Common myeloid progenitor, CD34-positive (primary cell): ENCODE data around the gene FLNB.
A peak's percentile ranks its signal among the peaks of the same experiment; 100 is the strongest.

Experiments used
- CTCF ChIA-PET: fragments of 350-600 bp; sonication (Branson Sonifier 250); formaldehyde crosslinking; loops from one replicate; lab custom pipeline; 2021; ENCODE audit warnings: antibody characterized with exemption; lab: Charles Lee
- POLR2A ChIA-PET: fragments of 350-600 bp; sonication (Branson Sonifier 250); formaldehyde crosslinking; loops from one replicate; lab custom pipeline; 2021; ENCODE audit warnings: antibody characterized with exemption; lab: Charles Lee
- DNase-seq, 3 donors: peaks; one replicate each; pipeline versions ENCODE4 v3.0.0 to v3.0.0-alpha.2; 2013
- H3K27ac ChIP-seq, 2 experiments: 1 replicate in 1 of 2; 2 replicates in 1 of 2; pipeline ENCODE4 v1.7.0; 2013; ENCODE audit warnings: inconsistent platforms in 2 of 2, low read length in 2 of 2, mild to moderate bottlenecking in 2 of 2, low read depth in 1 of 2, moderate library complexity in 1 of 2; ENCODE audit not compliant: severe bottlenecking in 2 of 2, insufficient read depth in 1 of 2, poor library complexity in 1 of 2
- H3K27me3 ChIP-seq, 5 experiments: replicated peaks in 2 of 5; 1 replicate in 3 of 5; 2 replicates in 2 of 5; pipeline versions ENCODE4 v1.6.1 to v1.7.0; 2013; ENCODE audit warnings: low read length in 4 of 5, mild to moderate bottlenecking in 2 of 5, moderate library complexity in 2 of 5, inconsistent platforms in 1 of 5; ENCODE audit not compliant: insufficient read depth in 5 of 5, control insufficient read depth in 4 of 5
- H3K36me3 ChIP-seq, 4 experiments: 1 replicate in 2 of 4; 2 replicates in 2 of 4; pipeline versions ENCODE4 v1.6.1 to v1.7.0; 2013; ENCODE audit warnings: low read length in 3 of 4, control low read depth in 1 of 4, mild to moderate bottlenecking in 1 of 4; ENCODE audit not compliant: control insufficient read depth in 4 of 4, insufficient read depth in 4 of 4
- H3K4me1 ChIP-seq, 4 experiments: 1 replicate in 3 of 4; 2 replicates in 1 of 4; pipeline versions ENCODE4 v1.6.1 to v1.7.1; 2013; ENCODE audit warnings: low read length in 3 of 4, mild to moderate bottlenecking in 3 of 4, control low read depth in 1 of 4, inconsistent platforms in 1 of 4, moderate library complexity in 1 of 4; ENCODE audit not compliant: control insufficient read depth in 4 of 4, insufficient read depth in 4 of 4; ENCODE audit errors: control extremely low read depth in 1 of 4
- H3K4me3 ChIP-seq, 7 experiments: 1 replicate in 4 of 7; 2 replicates in 3 of 7; pipeline versions ENCODE4 v1.5.1 to v1.7.0; 2013; ENCODE audit warnings: mild to moderate bottlenecking in 7 of 7, low read length in 6 of 7, moderate library complexity in 6 of 7, inconsistent platforms in 2 of 7, low read depth in 2 of 7, control low read depth in 1 of 7; ENCODE audit not compliant: insufficient read depth in 4 of 7, control insufficient read depth in 1 of 7; ENCODE audit errors: extremely low read depth in 1 of 7
- H3K9me3 ChIP-seq, 5 experiments: 1 replicate in 4 of 5; 2 replicates in 1 of 5; pipeline versions ENCODE4 v1.6.1 to v1.7.1; 2013; ENCODE audit warnings: low read length in 4 of 5, mild to moderate bottlenecking in 2 of 5, inconsistent platforms in 1 of 5, low read depth in 1 of 5, moderate library complexity in 1 of 5; ENCODE audit not compliant: control insufficient read depth in 4 of 5, insufficient read depth in 2 of 5; ENCODE audit errors: control extremely low read depth in 1 of 5
- WGBS: methylation state at CpG from one replicate; pipeline ENCODE4 v1.1.5; 2013; ENCODE audit not compliant: insufficient coverage; 5-methylcytosine and 5-hydroxymethylcytosine counted together

Gene FLNB

DNA sequence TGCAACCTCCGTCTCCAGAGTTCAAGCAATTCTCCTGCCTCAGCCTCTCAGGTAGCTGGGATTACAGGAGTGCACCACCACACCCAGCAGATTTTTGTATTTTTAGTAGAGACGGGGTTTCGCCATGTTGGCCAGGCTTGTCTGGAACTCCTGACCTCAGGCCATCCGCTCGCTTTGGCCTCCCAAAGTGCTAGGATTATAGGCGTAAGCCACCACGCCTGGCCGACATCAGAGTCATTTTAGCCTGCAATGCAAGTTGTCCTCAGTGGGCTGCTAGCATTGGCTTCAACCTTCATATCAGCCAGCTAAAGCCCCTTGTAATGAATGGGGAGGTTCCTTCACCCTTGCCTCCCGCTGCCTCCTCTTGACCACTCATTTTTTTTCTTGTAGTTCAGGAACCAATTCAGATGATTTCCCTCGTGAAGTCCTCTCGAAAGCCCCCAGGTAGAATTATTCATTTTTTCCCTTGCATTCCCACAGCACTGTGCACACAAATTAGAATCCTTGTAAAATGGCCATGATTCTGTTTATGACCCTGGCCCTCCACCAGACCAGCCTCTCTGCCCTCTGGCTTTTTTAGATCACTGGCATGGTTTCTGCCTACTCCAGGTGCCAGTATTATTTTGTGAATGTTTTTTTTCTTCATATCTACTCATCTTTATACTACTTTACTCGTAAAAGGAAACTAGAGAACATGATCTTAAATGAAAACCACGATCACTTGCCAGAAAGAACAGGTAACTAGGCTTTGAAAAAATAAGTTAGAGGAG is 29.1 kb downstream of the FLNB start:
- ChIA-PET POLR2A (no interaction called here), CTCF (interaction anchor here (0.9 to 1.5 kb wide), 2 partner anchors 10 to 21 kb away, joined by 3 read pairs; no protein-coding TSS in a partner anchor)
- Histone ChIP-seq H3K4me3 (no peak overlapping the region), H3K27ac (no peak overlapping the region), H3K4me1 (peaks cover 5 to 44% (median 34%) of the 10 kb centered on the region in 4 experiments), H3K27me3 (no peaks in the 10 kb centered on the region), H3K36me3 (no peaks in the 10 kb centered on the region), H3K9me3 (no peaks in the 10 kb centered on the region)
- DNase-seq, result no peak
- WGBS, result 98% methylated on average over 10 of the region's 13 CpGs

DNA sequence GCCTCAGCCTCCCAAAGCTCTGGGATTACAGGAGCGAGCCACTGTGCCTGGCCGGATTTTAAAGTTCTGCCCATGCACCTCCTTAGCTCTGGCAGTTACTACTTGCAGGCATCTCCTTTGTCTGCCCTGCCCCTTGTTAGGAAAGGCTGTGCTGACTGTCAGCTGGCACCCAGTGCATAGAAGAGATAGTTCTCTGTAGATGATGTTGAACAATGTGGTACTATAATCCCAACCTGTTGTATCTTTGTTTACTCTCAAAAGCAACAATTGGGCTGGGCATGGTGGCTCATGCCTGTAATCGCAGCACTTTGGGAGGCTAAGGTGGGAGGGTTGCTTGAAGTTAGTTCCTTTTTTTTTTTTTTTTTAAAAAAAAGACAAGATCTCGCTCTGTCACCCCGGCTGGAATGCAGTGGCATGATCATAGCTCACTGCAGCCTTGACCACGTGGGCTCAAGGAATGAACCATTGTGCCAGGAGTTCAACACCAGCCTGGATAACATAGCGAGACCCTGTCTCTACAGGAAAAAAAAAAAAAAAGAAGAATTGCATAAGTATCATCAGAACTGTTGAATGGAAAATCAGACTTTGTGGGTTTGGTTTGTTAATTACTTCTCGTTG is 30.6 kb downstream of the FLNB start:
- CTCF ChIA-PET, result interaction anchor here (0.6 to 3.6 kb wide), 8 partner anchors 9 to 135 kb away, joined by 3 to 11 read pairs (median 4); no protein-coding TSS in a partner anchor
- Histone ChIP-seq H3K4me3 (no peak overlapping the region), H3K9me3 (no peaks in the 10 kb centered on the region), H3K4me1 (peaks cover 5 to 56% (median 43%) of the 10 kb centered on the region in 4 experiments), H3K36me3 (no peaks in the 10 kb centered on the region), H3K27me3 (no peaks in the 10 kb centered on the region), H3K27ac (no peak overlapping the region)
- POLR2A ChIA-PET, result interaction anchor here (0.6 kb wide), 2 partner anchors 61 to 978 kb away, joined by 3 to 6 read pairs; partner anchors contain the start of gene SPATA12
- WGBS, result 46% methylated on average over 5 of the region's 8 CpGs
- DNase-seq, result peak in 2 of 3 donors; percentile 64 to 73

DNA sequence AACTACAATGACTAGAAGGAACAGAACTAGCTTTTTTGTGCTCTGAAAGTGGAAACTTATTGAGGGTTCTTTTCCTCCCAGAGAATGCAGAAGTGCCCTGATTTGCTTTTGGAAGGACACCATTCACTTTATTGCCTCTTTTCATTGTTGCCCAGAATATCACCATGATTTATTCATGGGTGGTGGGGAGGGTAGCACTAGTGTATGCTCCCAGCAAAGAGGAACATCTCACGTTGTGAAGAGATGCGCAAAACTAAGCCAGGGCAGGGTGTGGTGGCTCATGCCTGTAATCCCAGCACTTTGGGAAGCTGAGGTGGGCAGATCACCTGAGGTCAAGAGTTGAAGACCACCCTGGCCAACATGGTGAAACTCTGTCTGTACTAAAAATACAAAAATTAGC is 31.4 kb downstream of the FLNB start:
- no peak overlapping the region for H3K4me3 ChIP-seq
- H3K36me3 ChIP-seq, result no peaks in the 10 kb centered on the region
- H3K27me3 ChIP-seq, result no peaks in the 10 kb centered on the region
- peak in 2 of 3 donors; percentile 43 to 47 for DNase-seq
- CTCF ChIA-PET, result interaction anchor here (1.1 to 3.6 kb wide), 6 partner anchors 10 to 90 kb away, joined by 3 to 11 read pairs (median 6); no protein-coding TSS in a partner anchor
- peaks cover 5 to 64% (median 47%) of the 10 kb centered on the region in 4 experiments for H3K4me1 ChIP-seq
- no peaks in the 10 kb centered on the region for H3K9me3 ChIP-seq
- POLR2A ChIA-PET, result no interaction called here
- H3K27ac ChIP-seq, result no peak overlapping the region
- 68% methylated on average over 2 of the region's 2 CpGs for WGBS

DNA sequence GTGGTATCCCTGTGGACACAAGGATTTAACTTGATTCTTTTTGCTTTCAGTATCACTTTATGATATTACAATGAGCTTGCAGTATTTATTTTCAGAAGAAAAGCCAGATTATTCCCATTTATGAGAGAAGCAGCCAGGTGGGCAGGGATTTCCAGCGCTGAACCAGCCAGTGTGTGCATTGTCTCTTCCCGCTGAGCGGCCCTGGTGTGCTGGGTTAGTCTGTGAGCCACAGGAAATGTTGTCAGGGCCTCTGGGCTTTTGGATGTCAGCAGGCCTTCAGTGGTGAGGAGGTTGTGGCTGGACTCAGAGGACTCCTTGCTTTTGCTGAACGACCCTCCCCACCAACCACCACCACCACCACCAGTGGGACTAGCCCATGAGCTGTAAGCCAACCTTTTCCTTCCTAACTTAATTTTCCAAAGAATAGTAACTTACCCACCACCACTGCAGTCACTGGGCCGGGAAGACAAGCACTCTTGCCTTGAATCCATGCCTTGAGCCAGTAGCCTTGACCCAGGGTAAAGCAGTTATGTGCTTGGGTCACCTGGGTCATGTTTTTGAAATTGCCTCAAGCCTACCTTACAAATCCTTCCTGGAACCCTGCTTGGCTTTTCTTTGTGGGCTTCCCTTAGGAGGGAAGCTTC is 33.1 kb downstream of the FLNB start:
- peaks cover 5 to 67% (median 50%) of the 10 kb centered on the region in 4 experiments for H3K4me1 ChIP-seq
- POLR2A ChIA-PET, result interaction anchor here (0.5 kb wide), 1 partner anchor 46 kb away, joined by 4 read pairs; no protein-coding TSS in a partner anchor
- 39% methylated on average over 2 of the region's 5 CpGs for WGBS
- H3K27me3 ChIP-seq, result no peaks in the 10 kb centered on the region
- peak overlapping the region in 1 of 7 experiments; percentile 37 for H3K4me3 ChIP-seq
- DNase-seq, result peak in 2 of 3 donors; percentile 57 to 70
- H3K9me3 ChIP-seq, result no peaks in the 10 kb centered on the region
- H3K36me3 ChIP-seq, result no peaks in the 10 kb centered on the region
- H3K27ac ChIP-seq, result peak overlapping the region; percentile 17 to 18
- CTCF ChIA-PET, result interaction anchor here (1.2 to 3.6 kb wide), 7 partner anchors 9 to 126 kb away, joined by 3 to 11 read pairs (median 7); no protein-coding TSS in a partner anchor

DNA sequence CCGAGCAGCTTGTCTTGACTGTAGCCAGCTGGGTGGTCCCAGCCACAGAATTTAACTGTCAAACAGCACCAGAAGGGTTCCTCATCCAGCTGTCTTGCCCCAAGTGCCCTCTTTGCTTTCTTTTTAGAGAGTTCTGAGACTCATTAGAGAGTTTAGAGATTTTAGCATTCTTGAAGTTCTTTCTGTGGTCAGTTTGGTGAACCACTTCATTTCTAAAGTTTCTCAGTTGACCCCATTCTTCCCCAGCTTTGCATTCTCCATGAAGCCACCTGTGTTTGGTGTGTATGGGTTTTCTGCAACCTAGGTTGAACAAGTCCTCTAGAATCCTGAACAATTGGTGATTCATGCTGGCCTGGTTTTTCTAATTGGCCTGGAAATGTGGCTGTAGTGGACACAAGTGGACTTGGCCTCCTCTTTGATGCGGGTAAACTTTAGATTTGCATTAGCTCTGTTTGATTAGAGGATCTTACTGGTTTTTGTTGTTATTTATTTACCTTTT is 33.7 kb downstream of the FLNB start:
- Histone ChIP-seq H3K9me3 (no peaks in the 10 kb centered on the region), H3K4me3 (peak overlapping the region in 1 of 7 experiments; percentile 28), H3K27ac (peak overlapping the region; percentile 17 to 18), H3K36me3 (no peaks in the 10 kb centered on the region), H3K27me3 (no peaks in the 10 kb centered on the region), H3K4me1 (peaks cover 5 to 67% (median 50%) of the 10 kb centered on the region in 4 experiments)
- WGBS, result 9% methylated on average over 1 of the region's 2 CpGs
- DNase-seq, result peak in 2 of 3 donors; percentile 86 to 90
- ChIA-PET CTCF (interaction anchor here (1.0 to 3.6 kb wide), 7 partner anchors 9 to 125 kb away, joined by 3 to 11 read pairs (median 4); no protein-coding TSS in a partner anchor), POLR2A (no interaction called here)

DNA sequence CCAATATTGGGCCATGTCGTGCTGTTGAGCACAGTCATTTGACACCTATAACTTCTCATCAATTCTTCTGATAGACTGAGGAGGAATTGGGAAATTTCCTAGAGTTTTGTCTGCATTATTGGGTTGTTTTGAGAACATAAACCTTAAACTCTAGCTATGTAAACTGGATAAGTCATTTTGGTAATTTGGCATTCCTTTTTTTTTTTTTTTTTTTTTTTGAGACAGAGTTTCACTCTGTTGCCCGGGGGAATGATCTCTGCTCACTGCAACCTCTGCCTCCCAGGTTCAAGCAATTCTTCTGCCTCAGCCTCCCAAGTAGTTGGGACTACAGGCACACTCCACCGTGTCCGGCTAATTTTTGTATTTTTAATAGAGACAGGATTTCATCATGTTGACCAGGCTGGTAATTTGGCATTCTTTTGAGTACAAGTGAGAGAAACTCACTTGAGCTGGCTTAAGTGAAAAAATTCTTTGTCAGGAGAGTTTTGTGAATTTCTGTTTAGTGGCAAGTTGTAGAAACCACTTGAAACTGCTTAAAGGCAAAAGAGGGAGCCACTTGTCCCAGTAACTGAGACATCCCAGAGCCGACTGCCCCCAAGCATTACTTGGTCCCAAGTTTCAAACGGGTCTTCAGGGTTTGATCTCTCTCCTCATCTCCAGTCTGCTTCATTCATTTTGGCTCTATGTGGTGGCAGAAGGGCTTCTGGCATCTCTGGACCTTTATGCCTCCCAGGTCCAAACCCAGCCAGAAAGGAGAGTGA is 34.9 kb downstream of the FLNB start:
- Histone ChIP-seq H3K27ac (no peak overlapping the region), H3K9me3 (no peaks in the 10 kb centered on the region), H3K4me3 (no peak overlapping the region), H3K36me3 (no peaks in the 10 kb centered on the region), H3K4me1 (peaks cover 5 to 68% (median 53%) of the 10 kb centered on the region in 4 experiments), H3K27me3 (no peaks in the 10 kb centered on the region)
- no peak for DNase-seq
- ChIA-PET POLR2A (interaction anchor here (0.5 kb wide), 1 partner anchor 25 kb away, joined by 3 read pairs; no protein-coding TSS in a partner anchor), CTCF (interaction anchor here (1.0 to 1.9 kb wide), 5 partner anchors 9 to 33 kb away, joined by 3 to 11 read pairs (median 5); no protein-coding TSS in a partner anchor)
- 100% methylated on average over 3 of the region's 6 CpGs for WGBS
